Activated CD8-positive, alpha-beta memory T cell treated with anti-CD3 and anti-CD28 coated beads for 36 hours (primary cell): ENCODE data around the gene MAN1A2. TPM values are rescaled to one million over a fixed set of nuclear protein-coding genes. Genes with fewer than 3 reads are reported as not detected.

Experiments used
- total RNA-seq, 2 experiments: library from RNA; stranded (reverse); gene quantifications; one replicate each; pipeline ENCODE4 v1.2.3, GENCODE V29; 2021

The MAN1A2 gene
- total RNA-seq, 2 experiments from 2014 or later: 24.5 to 24.8 TPM

Other genes with a start within 250 kb of the MAN1A2 start
- 1 to 10 TPM in 1 of 2 experiments, under 1 TPM in 1; 0.80 to 1.0 TPM for gene TRIM45, start 245.7 kb upstream of the MAN1A2 start, total RNA-seq
- not detected for gene VTCN1, start 156.5 kb upstream of the MAN1A2 start, total RNA-seq
- 1 to 10 TPM; 3.9 to 4.0 TPM for gene TENT5C, start 238.6 kb downstream of the MAN1A2 start, total RNA-seq